Left forelimb (tissue), 1 donor: ENCODE data around the gene XYLT2.
"Not testable (repeated sequence)": the region's sequence is repeated elsewhere in the genome, so short reads cannot be mapped to it uniquely, and the experiment has no call there.

Source experiments
- DNase-seq: peaks from one replicate; pipeline ENCODE4 v3.0.0-alpha.2; 2018; ENCODE audit warnings: low spot score

XYLT2 gene

GRCh38 chr17:50319306-50320004 lies 26.5 kb upstream of the XYLT2 start:
- DNase-seq, result no peak

DNA sequence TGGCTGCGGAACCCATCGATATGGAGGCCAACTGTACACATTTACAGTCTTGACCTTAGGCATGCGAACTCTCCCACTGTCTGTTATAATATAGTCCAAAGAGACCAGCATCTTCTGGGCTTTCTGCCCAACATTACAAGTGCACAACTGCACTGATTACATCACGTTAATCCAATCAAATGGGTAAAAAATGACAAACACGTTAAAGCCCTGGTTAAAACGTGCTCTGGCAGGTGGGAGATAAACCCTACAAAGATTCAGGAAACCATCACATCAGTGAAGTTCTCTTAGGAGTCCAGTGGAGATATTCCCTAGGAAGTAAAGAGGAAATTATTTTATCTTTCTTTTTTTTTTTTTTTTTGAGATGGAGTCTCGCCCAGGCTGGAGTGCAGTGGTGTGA lies 23.7 kb upstream of the XYLT2 start:
- DNase-seq, result no peak

DNA sequence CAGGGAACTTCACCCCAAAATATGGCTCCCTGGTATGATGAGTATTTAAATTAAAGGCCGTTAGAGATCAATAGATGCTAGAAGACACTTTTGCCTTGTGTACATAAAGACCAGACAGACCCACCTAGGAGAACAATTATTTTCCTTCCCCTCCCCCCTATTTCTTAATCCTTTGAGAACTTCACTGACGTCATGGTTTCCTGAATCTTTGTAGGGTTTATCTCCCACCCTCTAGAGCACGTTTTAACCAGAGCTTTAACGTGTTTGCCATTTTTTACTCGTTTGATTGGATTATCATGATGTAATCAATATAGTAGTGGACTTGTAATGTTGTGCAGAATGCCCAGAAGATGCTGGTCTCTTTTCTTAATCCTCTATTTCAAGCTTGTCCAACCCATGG lies 22.9 kb upstream of the XYLT2 start:
- DNase-seq, result no peak

DNA sequence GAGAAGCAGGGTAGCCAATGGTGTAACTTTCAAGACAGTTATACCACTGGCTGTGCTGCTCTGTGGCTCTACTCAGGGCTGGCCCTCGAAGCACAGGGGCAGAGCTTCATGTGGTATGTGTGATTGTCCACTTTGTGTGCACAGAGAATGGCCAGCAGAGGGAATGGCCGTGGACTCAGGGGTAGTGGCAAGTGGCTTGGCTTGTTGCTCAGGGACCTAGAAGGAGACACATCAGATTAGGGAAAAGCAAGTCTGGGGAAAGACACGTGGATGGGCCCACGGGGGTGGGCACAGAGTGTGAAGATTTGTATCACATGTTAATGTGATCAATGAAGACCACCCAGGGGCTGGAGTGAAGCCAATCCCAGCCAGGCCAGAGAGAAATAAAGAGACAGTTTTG lies 20.0 kb upstream of the XYLT2 start:
- no peak for DNase-seq

DNA sequence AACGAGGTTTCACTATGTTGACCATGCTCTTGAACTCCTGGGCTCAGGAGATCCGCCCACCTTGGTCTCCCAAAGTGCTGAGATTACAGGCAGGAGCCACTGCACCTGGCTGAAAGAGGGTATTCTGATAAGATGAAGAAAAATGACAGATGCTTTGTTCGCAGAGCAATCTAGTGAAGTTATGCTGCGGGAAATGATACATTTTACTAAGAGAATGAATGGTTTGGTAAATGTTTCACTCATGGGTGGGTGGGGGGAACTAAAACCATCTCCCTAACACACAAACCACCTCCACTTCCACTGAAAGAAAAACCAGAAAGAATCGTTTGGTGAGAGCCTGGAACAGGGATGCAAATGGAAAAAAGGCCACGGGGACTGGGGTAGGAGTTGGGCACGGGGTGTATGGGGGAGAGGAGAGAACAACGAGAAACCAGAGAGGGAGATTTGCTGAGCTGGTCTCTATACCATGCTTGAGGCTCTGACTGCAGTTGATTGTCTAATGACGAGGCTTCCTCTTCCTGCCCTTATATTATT lies 19.0 kb upstream of the XYLT2 start:
- no peak for DNase-seq

GRCh38 chr17:50328363-50329325 lies 17.3 kb upstream of the XYLT2 start:
- no peak for DNase-seq

- no peak for DNase-seq
Measured at GRCh38 chr17:50329716-50330115, 16.2 kb upstream of the XYLT2 start.

- DNase-seq, result no peak
Measured at GRCh38 chr17:50330151-50330775, 15.7 kb upstream of the XYLT2 start.

DNA sequence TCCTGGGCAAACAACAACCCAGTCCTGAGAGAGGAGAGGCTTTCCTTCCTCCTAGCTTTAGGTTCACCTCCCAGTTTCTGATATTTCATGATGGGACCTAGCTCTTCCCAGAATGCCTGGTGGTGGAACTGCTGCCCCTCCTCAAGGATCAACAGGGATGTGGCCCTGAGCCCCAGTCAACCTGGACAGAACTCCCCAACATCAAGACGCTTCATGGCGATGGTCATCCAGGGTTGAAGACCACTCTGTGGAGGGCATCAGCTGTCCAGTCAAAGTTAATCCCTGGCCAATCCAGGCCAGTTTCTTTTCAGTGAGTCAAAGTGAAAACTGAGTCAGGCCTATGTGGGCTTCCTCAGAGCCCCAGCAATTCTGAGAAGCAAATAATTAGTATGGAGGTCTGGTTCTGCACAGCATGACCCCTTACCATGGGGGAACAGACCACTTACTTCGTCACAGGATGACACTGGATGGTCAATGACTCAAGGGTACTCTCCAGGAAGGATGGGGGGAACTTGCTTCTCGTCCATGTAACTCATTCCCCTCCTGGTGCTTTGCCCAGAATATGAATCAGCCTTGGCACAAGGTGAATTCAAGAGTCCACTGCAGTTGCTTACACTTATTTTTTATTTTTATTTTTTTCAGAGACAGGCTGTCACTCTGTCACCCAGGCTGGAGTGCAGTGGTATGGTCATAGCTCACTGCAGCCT lies 14.7 kb upstream of the XYLT2 start:
- no peak for DNase-seq

GRCh38 chr17:50332196-50332595 lies 13.7 kb upstream of the XYLT2 start:
- DNase-seq, result no peak

GRCh38 chr17:50333291-50334057 lies 12.5 kb upstream of the XYLT2 start:
- DNase-seq, result not testable (repeated sequence)

GRCh38 chr17:50337956-50338355 lies 8.0 kb upstream of the XYLT2 start:
- DNase-seq, result peak; percentile 12

DNA sequence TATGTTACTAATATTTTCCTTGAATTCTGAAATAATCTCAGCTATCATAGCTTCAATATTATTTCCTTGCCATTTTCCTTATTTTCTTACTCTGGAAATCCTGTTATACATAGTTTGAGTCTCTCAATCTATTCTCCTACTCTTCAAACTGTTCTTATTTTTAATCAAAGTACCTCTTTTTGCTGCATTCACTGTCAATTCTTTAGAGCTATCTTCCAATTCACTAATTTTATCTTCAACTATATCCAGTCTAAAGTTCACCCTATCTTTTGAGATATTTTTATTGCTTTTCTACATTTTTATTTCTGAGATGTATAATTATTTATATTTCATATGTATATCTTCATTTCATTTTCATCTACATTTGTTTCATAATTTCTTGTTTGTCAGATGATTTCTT lies 7.3 kb upstream of the XYLT2 start:
- DNase-seq, result no peak

- DNase-seq, result peak; percentile 23
Measured at GRCh38 chr17:50339381-50339780, 6.5 kb upstream of the XYLT2 start.

GRCh38 chr17:50344731-50345365 lies 1.1 kb upstream of the XYLT2 start:
- peak; percentile 63 for DNase-seq

GRCh38 chr17:50346313-50347116 lies 589 bp downstream of the XYLT2 start:
- peak; percentile 71 for DNase-seq

DNA sequence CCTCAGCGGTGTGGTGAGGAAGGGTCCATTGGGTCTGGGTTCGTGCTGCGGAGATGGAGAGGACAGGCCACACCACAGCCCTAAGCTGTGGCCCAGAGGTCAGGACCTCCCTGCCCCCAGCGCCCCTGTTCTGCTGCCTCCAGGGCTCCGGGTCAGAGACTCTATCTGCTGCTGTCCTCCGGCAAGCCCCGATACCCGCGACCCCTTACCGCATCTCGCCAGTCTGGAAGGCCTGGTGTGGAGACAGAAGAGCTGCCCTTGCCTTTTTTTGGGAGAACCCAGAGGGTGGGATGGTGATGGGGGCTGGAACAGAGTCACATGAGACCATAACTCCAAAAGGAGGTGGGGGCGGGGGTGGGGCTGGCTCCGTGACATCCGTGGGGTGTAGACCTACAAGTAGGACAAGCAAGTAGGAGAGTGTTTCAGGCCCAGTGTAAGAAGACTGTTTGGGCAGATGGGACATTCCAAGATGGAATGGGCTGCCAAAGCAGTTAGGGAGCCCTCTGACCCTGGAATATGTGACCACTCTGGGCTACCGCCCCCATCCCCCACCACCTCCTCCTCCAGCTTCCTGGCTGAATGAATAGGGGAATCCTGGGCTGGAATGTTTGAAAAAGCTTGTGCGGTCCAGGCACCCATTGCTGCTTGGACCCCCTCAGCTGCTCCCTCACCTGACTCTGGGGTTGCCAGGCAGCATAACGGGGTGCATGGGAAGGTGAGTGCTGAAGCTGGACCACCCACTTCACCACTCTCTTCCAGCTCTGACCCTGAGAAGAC lies 1.4 kb downstream of the XYLT2 start:
- peak; percentile 60 for DNase-seq

DNA sequence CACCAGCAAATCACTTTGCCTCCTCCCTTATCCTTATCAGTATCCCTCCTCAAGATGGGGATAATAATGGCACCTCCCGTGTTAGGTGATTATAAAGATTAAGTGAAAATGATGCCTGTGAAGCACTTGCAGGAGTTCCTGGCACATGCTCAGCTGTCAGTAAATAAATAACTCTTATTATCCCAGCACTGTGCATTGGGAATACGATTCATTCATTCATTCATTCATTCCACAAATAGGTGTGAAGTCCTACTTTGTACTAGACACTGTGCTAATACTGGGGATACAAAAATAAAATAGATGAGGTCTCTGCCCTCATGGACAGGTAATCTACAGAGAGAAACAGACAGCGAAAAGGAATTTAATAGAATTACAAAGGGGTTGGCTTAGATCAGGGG lies 2.0 kb downstream of the XYLT2 start:
- DNase-seq, result no peak
